Stimulated activated CD4-positive, alpha-beta T cell treated with anti-CD3 and anti-CD28 coated beads, Interleukin-2, amount 100 ng/mL, for 48 hours (primary cell): ENCODE measurements around the gene TMED6.
"Not testable (repeated sequence)": the region's sequence is repeated elsewhere in the genome, so short reads cannot be mapped to it uniquely, and the experiment has no call there.

Source experiments
- DNase-seq, 2 donors: peaks; one replicate each; pipeline ENCODE4 v3.0.0-alpha.2; 2020

TMED6 gene

GRCh38 chr16:69351309-69352027, at the start of gene TMED6:
Gene TMED6, minus strand, starts transcription at chr16:69351786. Its CDS starts 33 bp downstream, at chr16:69351753.
- no peak for DNase-seq

- no peak for DNase-seq
Measured at GRCh38 chr16:69399361-69399760, 47.8 kb upstream of the TMED6 start.

- DNase-seq = no peak
Measured at GRCh38 chr16:69397821-69398521, 46.4 kb upstream of the TMED6 start.

GRCh38 chr16:69396187-69397061, 44.8 kb upstream of the TMED6 start:
- DNase-seq = peak; percentile 75 to 77

- DNase-seq = no peak
Measured at GRCh38 chr16:69395859-69396186, 44.2 kb upstream of the TMED6 start.

DNA sequence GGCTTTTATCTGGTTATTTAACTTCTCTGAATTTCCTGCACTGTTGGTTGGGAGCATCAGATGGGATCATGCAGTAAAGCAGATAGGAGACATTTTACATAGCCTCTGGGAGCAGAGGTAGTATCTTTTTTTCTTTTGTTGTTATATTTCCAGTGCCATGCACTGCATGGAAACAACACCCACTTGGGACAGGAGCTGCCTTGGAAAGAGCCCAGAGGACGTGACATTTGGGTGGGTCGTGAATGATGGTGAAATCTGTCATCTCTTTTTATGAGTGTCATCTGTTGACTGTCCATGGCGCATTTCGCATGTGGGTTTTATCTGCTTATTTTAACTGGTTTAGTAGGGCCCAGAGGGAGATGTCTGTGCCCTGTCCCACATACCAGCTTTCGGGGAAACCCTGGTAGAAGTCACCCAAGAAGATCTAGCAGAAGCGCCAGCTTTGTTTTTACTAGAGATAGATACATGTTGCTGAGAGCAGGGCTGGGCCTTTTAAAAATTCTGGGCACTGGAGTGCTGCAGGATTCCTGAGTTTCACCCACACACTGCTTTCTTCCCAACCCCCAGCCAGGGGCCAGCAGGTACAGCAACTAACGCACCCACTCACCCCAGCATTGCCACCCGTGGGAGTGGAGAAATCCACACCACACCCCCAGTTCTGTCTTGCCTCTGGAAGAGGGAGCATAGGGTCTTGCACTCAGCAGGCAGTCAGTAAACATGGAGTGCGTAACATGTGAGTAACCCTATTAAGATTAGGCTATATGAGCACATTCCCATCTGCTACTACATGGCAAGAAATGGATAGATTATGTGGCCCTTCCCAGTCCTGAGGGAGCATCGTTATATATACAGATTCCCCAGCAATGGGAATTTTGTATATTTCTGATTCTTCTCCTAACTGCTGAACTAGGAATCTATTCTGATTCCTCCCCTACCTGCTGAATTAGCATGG, 42.6 kb upstream of the TMED6 start:
- no peak for DNase-seq

DNA sequence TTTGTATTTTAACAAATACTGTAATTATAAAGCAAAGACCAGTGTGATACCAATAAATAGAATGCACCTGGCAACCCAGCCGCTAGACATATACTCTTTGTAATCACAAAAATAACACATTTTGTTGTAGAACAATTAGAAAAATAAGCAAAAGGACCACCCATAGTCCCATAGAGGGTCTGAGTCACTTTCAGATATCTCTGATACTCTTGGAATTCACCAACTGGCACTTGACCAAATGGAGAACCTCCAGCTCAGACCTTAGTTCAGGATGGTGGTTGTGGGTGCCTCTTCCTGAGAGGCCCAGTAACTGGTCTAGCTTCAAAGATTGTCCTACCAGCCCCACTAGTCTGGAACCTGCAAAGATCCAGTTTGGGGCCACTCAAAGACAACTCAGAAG, 35.0 kb upstream of the TMED6 start:
- no peak for DNase-seq

DNA sequence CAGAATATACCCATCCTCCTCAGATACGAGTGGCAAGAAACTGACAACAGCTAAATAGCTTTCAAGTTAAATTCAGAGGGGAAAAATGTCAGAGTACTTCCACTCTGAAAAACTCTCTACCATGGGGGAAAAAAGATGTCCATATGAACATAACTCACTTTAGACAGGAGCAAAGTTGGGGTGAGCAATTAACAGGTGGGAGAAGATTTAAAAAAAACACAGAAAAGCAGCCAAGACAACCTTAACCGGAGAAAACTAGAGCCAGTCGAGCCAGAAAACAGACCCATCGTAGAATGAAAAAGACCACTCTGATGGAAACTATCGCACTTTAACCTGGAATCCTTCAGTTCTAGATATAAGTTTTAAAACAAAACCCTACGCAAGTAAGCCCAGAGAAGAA, 33.4 kb upstream of the TMED6 start:
- DNase-seq = no peak

DNA sequence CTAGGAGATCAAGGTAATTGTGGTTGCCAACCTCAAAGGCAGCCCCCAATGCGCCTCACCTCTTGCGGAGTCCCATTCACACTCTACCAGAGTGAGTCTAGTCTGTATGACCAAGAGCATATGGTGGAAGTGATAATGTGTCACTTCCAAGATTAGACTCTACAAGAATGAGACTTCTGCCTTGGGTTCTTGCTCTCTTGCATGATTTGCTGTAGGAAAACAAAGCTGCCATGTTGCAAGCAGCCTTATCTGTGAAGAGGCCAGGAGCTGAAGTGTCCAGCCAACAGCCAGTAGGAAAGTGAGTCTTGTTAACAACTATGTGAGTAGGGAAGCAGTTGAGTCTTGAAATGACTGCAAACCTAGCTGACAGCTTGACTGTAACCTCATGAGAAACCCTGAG, 30.8 kb upstream of the TMED6 start:
- no peak for DNase-seq

DNA sequence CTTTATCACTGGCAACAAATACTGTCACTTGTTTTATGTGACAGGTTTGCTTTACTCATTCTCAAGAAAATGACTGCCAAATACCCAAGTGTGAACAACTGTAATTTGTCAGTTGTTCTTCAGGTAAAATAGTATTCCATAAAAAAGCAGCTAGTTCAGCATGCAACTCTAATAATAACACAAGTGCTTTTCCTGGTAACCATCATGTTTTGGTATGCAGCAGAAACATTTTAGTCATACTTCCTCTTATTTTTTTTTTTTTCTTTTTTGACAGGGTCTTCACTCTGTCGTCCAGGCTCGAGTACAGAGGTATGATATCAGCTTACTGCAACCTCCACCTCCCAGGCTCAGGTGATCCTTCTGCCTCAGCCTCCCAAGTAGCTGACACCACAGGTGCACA, 29.6 kb upstream of the TMED6 start:
- no peak for DNase-seq

GRCh38 chr16:69378760-69379159, 27.2 kb upstream of the TMED6 start:
- DNase-seq = no peak

GRCh38 chr16:69378036-69378435, 26.4 kb upstream of the TMED6 start:
- DNase-seq = no peak

GRCh38 chr16:69376393-69377059, 24.9 kb upstream of the TMED6 start:
- no peak for DNase-seq

DNA sequence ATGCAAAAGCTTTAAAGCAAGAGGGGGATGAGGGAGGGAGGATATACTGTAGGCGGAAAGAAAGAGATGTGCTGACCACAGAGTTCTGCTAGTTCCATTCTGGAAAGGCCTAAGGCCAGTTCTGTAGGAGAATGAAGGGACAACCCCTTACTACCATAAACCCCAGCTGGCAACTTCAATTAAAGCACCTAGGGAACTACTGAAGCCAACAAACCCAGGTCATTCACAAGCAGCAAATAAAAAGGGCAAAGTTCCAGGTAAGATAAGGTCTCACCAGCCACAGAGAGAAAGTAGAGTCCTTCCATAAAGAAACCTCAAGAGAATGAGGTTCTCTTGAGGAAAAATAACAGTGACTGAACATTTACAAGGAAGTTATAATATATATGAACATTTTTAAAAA, 21.4 kb upstream of the TMED6 start:
- DNase-seq = no peak

- DNase-seq = no peak
Measured at GRCh38 chr16:69371564-69371963, 20.0 kb upstream of the TMED6 start.

DNA sequence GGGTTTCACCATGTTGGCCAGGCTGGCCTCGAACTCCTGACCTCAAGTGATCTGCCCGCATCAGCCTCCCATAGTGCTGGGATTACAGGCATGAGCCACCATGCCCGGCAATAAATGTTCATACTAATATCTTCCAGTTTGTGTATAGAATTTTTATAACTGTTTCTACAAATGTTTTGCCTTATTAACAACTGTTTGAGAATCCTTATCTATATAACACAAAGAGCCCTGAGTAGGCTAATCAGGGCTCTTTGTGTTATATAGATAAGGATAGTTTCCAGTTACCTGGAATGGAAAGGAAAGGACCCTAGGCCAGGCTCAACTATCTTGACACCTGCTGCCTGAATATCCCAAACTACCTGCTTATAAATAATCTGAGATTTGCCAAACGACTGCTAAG, 17.3 kb upstream of the TMED6 start:
- DNase-seq = no peak

DNA sequence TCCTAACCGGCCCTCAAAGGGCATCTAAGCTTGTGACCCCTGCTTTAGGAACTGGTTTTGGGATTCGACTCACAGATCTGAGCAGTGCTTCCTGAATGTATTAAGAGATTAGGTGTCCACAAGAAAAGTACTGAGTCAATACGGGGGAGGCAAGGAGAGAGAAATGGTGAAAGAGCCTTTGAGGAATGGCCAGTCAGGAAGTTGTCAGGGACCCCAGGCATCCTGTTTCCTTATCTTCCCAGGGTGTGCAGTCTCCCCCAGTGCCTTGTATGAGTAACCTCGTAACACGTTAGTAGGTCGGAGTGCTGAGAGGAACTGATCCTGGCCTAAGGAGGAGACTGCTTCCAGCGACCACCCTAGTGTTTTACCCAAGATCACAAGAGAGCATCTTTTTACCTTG, 16.4 kb upstream of the TMED6 start:
- no peak for DNase-seq

DNA sequence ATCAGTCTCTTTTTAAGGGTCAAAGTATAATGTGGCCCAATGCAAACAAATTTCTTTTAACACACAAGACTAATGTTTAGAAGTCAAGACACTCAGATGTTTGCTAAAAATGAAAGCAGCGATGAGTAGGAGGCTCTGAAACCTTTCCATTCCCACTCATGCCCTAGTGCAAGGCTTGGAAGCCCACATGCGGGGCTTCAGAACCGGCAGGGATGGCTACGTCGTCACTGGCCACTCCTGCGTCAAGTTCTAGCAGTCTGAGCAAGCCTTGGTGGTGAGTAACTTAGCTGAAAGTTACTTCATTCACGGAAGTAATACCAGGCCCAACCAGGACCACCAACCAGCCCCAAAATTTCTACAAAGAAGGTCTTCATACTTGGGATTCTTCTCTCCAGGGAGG, 14.8 kb upstream of the TMED6 start:
- DNase-seq = peak; percentile 9 to 14

- no peak for DNase-seq
Measured at GRCh38 chr16:69365901-69366300, 14.3 kb upstream of the TMED6 start.

DNA sequence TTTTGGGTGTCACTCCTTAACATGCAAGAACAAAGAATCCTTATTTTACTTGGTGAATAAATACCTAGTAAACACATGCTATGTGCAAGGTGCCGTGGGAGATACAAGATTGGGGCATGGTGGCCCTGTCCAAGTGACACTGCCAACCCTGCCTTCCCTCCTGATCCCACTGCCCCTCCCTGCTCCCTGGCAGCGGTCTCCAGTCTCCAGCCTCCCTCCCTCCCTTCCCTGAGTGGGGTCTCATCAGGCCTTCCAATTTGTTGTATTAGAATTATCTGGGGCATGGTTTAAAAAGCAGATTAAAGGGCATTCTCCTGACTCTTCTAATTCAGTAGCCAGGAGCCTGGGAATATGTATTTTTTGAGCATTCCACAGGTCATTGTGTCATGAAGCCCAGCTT, 12.5 kb upstream of the TMED6 start:
- no peak for DNase-seq

- no peak for DNase-seq
Measured at GRCh38 chr16:69363281-69363717, 11.7 kb upstream of the TMED6 start.

DNA sequence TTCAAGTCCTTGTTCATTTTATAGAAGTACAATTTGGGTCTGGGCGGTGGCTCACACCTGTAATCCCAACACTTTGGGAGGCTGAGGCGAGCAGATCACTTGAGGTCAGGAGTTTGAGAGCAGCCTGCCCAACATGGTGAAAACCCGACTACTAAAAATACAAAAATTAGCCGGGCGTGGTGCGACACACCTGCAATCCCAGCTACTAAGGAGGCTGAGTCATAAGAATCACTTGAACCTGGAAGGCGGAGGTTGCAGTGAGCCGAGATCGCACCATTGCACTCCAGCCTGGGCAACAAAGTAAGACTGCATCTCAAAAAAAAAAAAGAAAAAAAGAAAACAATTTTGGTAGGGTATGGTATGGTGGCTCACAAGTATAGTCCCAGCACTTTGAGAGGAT, 8.5 kb upstream of the TMED6 start:
- DNase-seq = not testable (repeated sequence)
